Suprapubic skin (tissue), 4 donors: ENCODE data around the gene DNASE1L3. TPM values are rescaled to one million over a fixed set of nuclear protein-coding genes. Genes with fewer than 3 reads are reported as not detected.

Source experiments
- DNase-seq, 2 donors: peaks; one replicate each; pipeline ENCODE4 v3.0.0-alpha.2; 2019; ENCODE audit warnings: low spot score in 2 of 2
- H3K27ac ChIP-seq: fragments of 200-600 bp; sonication (generic); one replicate; pipeline ENCODE4 v1.5.1; 2019
- H3K27me3 ChIP-seq: fragments of 200-600 bp; sonication (generic); one replicate; pipeline ENCODE4 v1.5.1; 2019
- H3K36me3 ChIP-seq: fragments of 200-600 bp; sonication (generic); one replicate; pipeline ENCODE4 v1.5.1; 2019
- H3K4me1 ChIP-seq: fragments of 200-600 bp; sonication (generic); one replicate; pipeline ENCODE4 v1.5.1; 2019
- H3K4me3 ChIP-seq: fragments of 200-600 bp; sonication (generic); one replicate; pipeline ENCODE4 v1.5.1; 2019; ENCODE audit warnings: mild to moderate bottlenecking
- H3K9me3 ChIP-seq: fragments of 200-600 bp; sonication (generic); one replicate; pipeline ENCODE4 v1.5.1; 2019
- EP300 ChIP-seq: sonication (generic); formaldehyde crosslinking; IDR thresholded peaks from one replicate; pipeline ENCODE4 v1.6.1; 2017; ENCODE audit warnings: antibody characterized with exemption
- POLR2A ChIP-seq, 2 donors: fragments of 450-650 bp; IDR thresholded peaks; one replicate each; pipeline ENCODE4 v1.6.1; 2017; ENCODE audit warnings: antibody characterized with exemption in 2 of 2, mild to moderate bottlenecking in 2 of 2, moderate library complexity in 2 of 2
- POLR2AphosphoS5 ChIP-seq, 3 donors: sonication (generic); formaldehyde crosslinking; IDR thresholded peaks; one replicate each; pipeline ENCODE4 v1.6.1; 2017; ENCODE audit warnings: antibody characterized with exemption in 3 of 3
- WGBS: methylation state at CpG from one replicate; pipeline ENCODE4 v1.1.5; 2018; 5-methylcytosine and 5-hydroxymethylcytosine counted together
- total RNA-seq, 4 donors: library from RNA; depleted of rRNA; stranded (reverse); fragments of >200 nt; gene quantifications; one replicate each; pipeline ENCODE4 v1.1.0, GENCODE V29; 2016
- TF ChIP-seq, protein P1 (sequence below), 2 donors: fragments of 200-600 bp in 1 of 2; fragments of 450-650 bp in 1 of 2; sonication (generic) in 1 of 2; IDR thresholded peaks; one replicate each; pipeline ENCODE4 v1.5.1; 2016 to 2019; ENCODE audit warnings: antibody characterized with exemption in 2 of 2, mild to moderate bottlenecking in 1 of 2, moderate library complexity in 1 of 2

The DNASE1L3 gene
- total RNA-seq, 4 donors from 2014 or later = 0.95 to 5.8 (median 4.3) TPM

DNA sequence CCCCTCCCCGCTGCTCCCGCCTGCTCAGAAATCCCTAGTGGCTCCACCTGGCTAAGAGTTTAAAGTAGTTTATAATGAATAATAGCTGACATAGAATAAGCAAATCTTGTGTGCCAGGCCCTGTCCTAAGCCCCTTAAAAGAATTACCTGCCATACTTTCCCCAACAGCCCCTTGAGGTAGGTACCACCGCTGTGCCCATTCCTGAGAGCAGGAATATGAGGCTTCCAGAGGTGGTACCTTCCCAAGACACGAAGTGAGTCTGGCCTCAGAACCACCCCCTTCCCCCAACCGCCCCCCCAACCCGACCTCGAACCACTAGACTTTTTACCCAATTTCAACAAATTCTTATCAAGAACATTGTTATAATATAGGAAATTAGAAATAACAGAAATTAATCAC lies 28.1 kb upstream of the DNASE1L3 start:
- TF ChIP-seq EP300 (no peak), POLR2AphosphoS5 (IDR thresholded peaks at IDR 0.05) (no peak), POLR2A (IDR thresholded peaks at IDR 0.05) (no peak)
- TF ChIP-seq, protein P1, sequence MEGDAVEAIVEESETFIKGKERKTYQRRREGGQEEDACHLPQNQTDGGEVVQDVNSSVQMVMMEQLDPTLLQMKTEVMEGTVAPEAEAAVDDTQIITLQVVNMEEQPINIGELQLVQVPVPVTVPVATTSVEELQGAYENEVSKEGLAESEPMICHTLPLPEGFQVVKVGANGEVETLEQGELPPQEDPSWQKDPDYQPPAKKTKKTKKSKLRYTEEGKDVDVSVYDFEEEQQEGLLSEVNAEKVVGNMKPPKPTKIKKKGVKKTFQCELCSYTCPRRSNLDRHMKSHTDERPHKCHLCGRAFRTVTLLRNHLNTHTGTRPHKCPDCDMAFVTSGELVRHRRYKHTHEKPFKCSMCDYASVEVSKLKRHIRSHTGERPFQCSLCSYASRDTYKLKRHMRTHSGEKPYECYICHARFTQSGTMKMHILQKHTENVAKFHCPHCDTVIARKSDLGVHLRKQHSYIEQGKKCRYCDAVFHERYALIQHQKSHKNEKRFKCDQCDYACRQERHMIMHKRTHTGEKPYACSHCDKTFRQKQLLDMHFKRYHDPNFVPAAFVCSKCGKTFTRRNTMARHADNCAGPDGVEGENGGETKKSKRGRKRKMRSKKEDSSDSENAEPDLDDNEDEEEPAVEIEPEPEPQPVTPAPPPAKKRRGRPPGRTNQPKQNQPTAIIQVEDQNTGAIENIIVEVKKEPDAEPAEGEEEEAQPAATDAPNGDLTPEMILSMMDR (IDR thresholded peaks at IDR 0.05) = no peak
- Histone ChIP-seq H3K9me3 (no peaks in the 10 kb centered on the region), H3K36me3 (no peaks in the 10 kb centered on the region), H3K27ac (no peak overlapping the region), H3K4me1 (peaks cover 45% of the 10 kb centered on the region), H3K4me3 (peak overlapping the region; percentile 96), H3K27me3 (no peaks in the 10 kb centered on the region)
- no peak for DNase-seq
- 67% methylated on average over 7 of the region's 7 CpGs for WGBS

DNA sequence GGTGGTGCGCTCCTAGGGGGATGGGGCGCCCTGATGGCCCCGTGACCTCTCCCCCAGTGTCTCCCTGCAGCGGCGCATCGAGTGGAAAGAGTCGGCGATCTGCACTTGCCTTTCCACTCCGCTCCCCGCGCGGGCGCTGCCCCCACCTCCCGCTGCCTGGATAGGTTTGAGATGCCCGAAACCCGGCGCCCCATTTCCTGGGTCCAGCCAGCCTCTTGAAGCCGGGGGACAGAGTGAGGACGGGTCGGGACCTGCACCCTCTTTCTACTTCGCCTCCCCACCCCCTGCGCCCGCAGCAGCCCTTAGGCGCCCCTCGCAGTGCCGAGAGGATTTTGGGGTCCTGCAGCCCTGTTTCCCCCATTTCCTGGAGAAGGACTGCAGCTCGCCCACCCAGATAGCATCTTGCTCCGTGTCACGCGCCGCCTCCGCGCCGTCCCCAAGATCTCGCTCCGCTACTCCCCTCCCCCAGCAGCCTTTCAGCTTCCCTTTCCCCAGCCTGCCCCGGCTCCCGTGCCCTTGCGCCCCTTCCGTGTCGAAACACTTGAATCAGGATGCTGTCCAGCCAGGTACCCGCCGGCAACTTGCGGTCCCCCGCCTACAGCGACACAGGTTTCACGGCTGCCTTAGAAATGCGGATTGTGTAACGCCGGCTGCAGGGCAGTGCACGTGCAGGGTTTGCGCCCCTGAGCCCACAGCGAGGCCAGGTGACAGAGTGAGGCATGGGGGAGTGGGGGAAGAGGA lies 27.3 kb upstream of the DNASE1L3 start:
- peak; percentile 82 to 85 for DNase-seq
- Histone ChIP-seq H3K4me1 (peaks cover 45% of the 10 kb centered on the region), H3K27ac (peak overlapping the region; percentile 74), H3K9me3 (no peaks in the 10 kb centered on the region), H3K27me3 (no peaks in the 10 kb centered on the region), H3K4me3 (peak overlapping the region; percentile 96), H3K36me3 (no peaks in the 10 kb centered on the region)
- TF ChIP-seq POLR2A (IDR thresholded peaks at IDR 0.05) (no peak), EP300 (no peak), POLR2AphosphoS5 (IDR thresholded peaks at IDR 0.05) (no peak)
- TF ChIP-seq, protein P1 (IDR thresholded peaks at IDR 0.05) = no peak
- 1% methylated on average over 38 of the region's 53 CpGs for WGBS

DNA sequence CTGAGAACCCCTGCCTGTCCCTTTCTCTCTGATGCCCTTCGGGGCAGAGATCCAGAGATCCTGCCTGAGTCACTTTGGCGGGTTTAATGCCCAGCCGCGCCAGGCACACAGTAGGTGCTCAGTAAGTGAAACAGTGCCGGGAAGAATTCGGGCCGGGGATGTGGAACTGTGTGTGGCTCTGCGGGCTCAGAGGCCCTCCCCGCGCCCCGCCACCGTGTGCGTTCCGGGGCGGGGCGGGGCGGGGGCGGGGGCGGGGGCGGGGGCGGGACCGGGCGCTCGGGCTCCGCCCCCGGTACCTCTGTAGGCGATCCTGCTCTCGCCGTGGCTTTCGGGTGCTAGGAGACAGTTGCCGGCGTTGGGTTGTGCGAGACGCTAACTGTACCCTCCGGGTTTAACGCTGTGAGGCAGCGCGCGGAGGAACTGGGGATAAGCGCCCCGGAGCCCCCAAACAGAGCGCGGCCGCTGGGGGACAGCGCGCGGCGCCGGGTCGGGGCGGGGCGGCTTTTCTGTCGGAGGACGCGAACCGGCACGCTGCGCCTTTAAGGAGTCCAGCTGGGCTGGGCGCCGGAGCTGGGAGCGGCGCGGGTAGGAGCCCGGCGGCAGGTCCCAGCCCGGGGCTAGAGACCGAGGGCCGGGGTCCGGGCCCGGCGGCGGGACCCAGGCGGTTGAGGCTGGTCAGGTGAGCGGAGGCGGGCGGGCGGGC lies 26.6 kb upstream of the DNASE1L3 start, which contains the start of gene ABHD6:
Gene ABHD6 (plus strand): TSS at position 555 of the 703 bp plus-strand sequence. CDS start 18,795 bp downstream, outside the sequence.
- Histone ChIP-seq H3K4me1 (peaks cover 44% of the 10 kb centered on the region), H3K27ac (peak within 1 kb of the TSS; percentile 74), H3K27me3 (no peaks in the 10 kb centered on the region), H3K36me3 (no peaks in the 10 kb centered on the region), H3K4me3 (peak within 1 kb of the TSS; percentile 96), H3K9me3 (no peaks in the 10 kb centered on the region)
- peak; percentile 81 to 88 for DNase-seq
- 0% methylated on average over 4 of the region's 77 CpGs for WGBS
- TF ChIP-seq, protein P1 (IDR thresholded peaks at IDR 0.05) = no peak

DNA sequence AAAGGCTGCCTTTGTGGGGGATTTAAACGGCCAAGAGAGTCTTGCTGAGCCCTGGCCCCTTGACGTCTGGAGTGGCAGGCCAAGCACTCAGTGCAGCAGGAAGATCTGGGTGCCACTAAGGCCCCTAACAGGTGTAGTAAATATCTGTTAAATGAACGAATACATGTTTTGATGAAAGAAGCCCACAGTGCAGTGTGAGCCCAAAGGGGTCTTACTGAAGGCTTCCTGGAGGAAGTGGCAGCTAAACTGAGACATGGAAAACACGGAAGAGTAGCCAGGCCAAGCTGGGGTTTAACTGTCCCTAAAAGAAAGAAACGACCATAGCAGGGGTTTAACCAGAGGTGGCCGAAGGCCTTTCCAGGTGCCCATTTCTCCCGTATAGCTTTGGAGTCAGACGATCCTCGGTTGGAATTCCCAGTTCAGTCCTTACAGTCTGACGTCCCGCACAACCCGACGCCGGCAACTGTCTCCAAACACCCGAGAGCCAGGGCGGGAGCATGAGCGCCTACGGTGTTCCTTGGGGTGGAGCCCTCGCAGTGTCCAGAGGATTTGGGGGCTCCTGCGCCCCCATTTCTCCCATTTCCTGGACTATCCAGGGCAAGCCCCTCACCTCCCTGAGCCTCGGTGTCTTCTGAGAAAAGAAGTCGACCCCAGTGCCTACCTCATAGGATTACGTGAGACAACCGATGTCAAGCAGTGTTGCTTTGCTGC lies 25.9 kb upstream of the DNASE1L3 start:
- H3K27ac ChIP-seq = peak overlapping the region; percentile 74
- H3K4me3 ChIP-seq = peak overlapping the region; percentile 96
- no peaks in the 10 kb centered on the region for H3K9me3 ChIP-seq
- TF ChIP-seq, protein P1 (IDR thresholded peaks at IDR 0.05) = no peak
- TF ChIP-seq POLR2A (IDR thresholded peaks at IDR 0.05) (no peak), POLR2AphosphoS5 (IDR thresholded peaks at IDR 0.05) (no peak), EP300 (no peak)
- peak in 1 of 2 donors; percentile 70 for DNase-seq
- 15% methylated on average over 24 of the region's 24 CpGs for WGBS
- H3K36me3 ChIP-seq = no peaks in the 10 kb centered on the region
- no peaks in the 10 kb centered on the region for H3K27me3 ChIP-seq
- peaks cover 38% of the 10 kb centered on the region for H3K4me1 ChIP-seq

DNA sequence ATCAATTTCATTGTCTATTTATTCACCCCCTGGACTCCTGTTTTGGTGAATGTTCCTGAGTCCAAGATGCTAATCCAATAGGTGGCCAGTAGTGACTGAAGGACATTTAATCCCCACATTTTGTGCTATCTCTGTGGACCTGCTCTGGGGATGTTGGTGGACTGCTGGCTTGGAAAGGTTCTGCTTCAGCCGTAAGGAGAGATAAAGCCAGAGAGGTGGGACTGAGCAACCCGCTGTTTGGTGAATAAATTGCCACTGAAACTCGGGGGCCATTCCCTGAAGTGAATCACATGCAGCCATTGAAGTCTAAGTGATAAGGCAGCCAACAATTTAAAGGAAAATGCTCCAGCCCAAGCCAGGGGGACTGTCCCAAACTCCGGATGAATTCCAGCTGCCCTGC lies 25.2 kb upstream of the DNASE1L3 start:
- DNase-seq = no peak
- Histone ChIP-seq H3K27ac (no peak overlapping the region), H3K4me3 (no peak overlapping the region), H3K4me1 (peaks cover 32% of the 10 kb centered on the region), H3K9me3 (no peaks in the 10 kb centered on the region), H3K36me3 (no peaks in the 10 kb centered on the region), H3K27me3 (no peaks in the 10 kb centered on the region)
- TF ChIP-seq POLR2AphosphoS5 (IDR thresholded peaks at IDR 0.05) (no peak), POLR2A (IDR thresholded peaks at IDR 0.05) (no peak), EP300 (no peak)
- TF ChIP-seq, protein P1 (IDR thresholded peaks at IDR 0.05) = no peak
- WGBS = 94% methylated on average over 4 of the region's 4 CpGs
